HS-27A (cell line): ENCODE measurements around the gene ABCA3.
A peak's percentile ranks its signal among the peaks of the same experiment; 100 is the strongest.
"Not testable (repeated sequence)": the region's sequence is repeated elsewhere in the genome, so short reads cannot be mapped to it uniquely, and the experiment has no call there.

ENCODE experiments used
- DNase-seq: peaks from one replicate; pipeline ENCODE4 v3.0.0-alpha.2; 2012; ENCODE audit warnings: low read depth, missing footprints

Gene ABCA3

DNA sequence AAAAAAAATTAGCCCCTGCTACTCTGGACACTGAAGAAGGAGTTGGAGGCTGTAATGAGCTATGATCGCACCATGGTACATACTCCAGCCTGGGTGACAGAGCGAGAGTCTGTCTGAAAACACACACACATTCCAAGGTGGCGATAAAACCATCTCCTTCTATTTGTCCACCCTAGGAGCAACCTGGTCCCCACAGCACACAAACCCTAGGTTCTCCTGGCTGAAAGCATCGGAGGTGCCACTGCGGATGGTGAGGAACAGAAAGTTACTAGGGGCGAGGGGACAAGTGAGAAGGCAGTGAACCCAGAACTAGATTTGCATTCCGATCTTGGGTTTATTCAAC is 87.8 kb downstream of the ABCA3 start:
- no peak for DNase-seq

DNA sequence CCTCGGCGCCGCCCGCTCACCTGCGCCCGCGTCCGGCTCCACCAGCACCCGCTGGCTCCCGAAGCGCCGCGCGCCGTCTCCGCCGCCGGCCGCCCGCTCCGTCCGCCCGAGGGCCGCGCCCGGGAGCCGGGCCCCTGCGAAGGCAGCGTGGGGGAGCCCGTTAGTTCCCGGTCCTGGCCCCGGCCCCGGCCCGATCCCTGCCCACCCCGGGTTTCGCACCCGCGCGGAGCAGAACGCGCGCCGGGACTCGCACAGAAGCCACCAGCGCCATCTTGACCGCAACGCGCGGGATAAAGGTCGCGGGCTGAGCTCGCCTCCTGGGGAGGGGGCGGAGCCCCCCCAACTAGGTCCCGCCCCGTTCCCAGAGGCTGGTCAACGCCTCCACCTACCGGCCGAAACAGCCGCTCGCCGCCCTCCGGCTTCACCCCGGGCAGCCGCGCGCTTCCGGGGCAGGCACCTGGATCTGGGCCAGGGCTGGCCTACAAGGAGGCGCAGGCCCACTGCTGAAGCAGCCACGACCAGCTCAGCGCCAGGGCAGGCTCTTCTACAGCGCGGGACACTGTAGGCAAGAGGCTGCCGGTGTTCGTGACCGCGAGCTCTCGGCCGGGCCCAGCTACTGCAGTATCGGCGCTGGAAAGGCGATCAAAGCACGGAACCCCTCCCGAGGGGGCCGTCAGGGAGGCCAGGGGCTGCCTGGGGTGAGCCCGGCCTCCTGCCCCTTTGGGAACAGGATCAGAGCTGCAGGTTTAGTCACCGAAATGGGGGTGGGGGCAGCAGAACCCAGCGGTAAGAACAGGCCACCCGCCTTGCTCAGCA is 89.0 kb downstream of the ABCA3 start, which contains the start of gene ECI1:
ECI1 (minus strand) TSS at position 292 of the 816 bp plus-strand sequence; CDS start at position 271, 21 bp downstream.
- peak; percentile 84 for DNase-seq

GRCh38 chr16:2250652-2251295 is 89.8 kb downstream of the ABCA3 start:
- DNase-seq = no peak

DNA sequence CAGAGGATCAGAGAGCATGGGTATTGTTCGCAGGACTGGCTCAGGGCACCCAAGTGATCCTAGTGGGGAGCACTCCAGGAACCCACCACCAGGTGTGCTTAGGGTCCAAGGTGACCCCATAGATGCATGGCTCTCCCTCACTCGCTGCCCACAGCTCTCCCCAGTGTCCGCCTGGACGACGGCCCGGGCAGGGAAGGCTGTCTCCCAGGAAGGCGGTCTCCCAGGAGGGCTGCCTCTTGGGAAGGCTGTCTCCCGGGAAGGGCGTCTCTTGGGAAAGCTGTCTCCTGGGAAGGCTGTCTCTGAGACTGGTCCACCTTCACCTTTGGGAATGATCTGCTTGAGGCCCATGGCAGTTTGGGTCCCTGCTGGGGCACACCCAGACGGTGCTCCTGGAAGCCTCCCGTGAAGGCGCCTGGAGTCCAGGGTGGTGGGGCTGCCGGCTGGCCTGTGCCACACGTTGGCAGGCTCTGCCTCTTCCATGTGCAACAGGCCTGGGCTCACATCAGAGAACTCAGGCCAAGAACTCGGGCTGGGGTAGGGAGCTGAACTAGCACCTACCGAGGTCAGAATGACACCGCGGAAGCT is 94.1 kb downstream of the ABCA3 start:
- DNase-seq = no peak

DNA sequence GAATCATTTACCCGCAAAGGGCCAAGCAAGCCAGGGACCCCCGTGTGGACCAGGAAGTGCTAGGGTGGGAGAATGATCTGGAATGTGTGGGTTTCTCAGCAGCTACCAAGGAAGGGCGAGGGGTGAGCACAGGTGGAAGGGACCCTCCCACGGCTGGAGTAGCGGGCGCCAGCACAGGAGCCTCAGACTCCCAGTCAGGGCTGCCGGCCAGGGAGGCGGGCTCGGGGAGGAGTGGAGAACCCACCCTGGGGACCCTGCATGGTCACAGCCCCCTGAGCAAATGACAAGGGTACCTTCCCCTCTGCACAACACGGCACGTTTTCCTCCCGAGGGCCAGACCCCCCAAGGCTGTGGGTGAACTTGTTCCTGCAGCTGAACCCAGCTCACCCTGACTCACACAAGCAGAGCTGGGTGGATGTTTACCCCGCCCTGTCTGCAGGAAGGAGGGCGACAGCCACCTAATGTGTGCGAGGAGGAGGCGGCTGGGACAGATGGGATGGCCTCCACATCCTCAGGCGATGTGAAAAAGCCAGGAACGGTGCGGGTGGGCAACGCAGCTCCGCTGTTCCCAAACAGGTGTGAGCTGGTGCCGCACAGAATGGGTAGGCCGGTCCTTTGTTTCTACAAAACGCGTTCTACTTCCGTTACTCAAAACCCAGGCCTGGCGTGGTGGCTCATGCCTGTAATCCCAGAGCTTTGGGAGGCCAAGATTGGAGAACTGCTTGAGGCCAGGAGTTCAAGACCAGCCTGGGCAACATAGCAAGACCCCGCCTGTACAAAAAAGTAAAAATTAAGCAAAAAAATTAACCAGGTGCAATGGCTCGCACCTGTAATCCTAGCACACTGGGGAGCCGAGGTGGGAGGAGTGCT is 95.4 kb downstream of the ABCA3 start:
- DNase-seq = no peak

- DNase-seq = no peak
Observed at GRCh38 chr16:2244301-2244700, 96.2 kb downstream of the ABCA3 start.

GRCh38 chr16:2243781-2244180 is 96.7 kb downstream of the ABCA3 start:
- DNase-seq = no peak

GRCh38 chr16:2243031-2243528 is 97.4 kb downstream of the ABCA3 start:
- DNase-seq = no peak

DNA sequence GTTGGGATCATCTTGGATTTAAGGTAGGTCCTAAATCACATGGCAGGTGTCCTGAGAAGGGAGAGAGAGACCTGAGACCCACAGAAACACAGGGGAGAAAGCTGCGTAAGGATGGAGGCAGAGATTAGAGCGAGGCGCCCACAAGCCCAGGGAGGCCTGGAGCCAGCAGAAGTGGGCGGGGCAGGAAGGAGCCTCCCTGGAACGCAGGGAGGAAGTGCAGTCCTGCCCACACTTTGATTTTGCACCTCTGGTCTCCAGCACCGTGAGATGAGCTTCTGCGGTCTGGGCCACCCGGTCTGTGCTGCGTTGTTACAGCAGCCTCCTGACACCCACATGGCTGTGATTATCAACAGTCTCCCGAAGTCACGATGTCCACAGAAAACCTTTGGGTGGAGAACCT is 97.9 kb downstream of the ABCA3 start:
- no peak for DNase-seq

DNA sequence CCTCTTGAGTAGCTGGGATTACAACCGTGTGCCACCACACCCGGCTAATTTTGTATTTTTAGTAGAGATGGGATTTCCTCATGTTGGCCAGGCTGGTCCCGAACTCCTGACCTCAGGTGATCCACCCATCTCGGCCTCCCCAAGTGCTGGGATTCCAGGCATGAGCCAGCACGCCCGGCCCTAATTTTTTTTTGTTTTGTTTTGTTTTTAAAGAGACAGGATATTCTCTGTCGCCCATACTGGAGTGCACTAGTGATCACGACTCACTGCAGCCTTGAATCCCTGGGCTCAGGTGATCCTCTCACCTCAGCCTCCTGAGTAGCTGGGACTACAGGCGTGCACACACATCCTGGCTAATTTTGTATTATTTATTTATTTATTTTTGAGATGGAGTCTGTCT is 100.2 kb downstream of the ABCA3 start:
- not testable (repeated sequence) for DNase-seq

GRCh38 chr16:2238838-2239675 is 101.5 kb downstream of the ABCA3 start:
- DNase-seq = no peak

- DNase-seq = no peak
Observed at GRCh38 chr16:2238150-2238837, 102.2 kb downstream of the ABCA3 start.

GRCh38 chr16:2237493-2238149 is 102.9 kb downstream of the ABCA3 start:
- no peak for DNase-seq

DNA sequence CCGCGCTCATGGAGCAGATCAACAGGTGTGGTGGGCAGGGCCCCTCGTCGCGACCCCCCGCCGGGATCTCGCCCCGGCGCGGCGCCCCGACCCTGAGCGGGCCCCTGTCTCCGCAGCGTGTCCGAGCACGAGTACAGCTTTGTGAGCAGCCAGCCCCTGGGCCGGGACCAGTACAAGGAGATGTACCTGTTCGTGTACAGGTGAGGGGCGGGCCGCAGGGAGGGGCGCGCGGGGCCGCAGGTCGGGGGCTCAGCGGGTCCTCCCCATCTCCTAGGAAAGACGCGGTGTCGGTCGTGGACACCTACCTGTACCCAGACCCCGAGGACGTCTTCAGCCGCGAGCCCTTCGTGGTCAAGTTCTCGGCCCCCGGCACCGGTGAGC is 103.4 kb downstream of the ABCA3 start:
- DNase-seq = no peak

DNA sequence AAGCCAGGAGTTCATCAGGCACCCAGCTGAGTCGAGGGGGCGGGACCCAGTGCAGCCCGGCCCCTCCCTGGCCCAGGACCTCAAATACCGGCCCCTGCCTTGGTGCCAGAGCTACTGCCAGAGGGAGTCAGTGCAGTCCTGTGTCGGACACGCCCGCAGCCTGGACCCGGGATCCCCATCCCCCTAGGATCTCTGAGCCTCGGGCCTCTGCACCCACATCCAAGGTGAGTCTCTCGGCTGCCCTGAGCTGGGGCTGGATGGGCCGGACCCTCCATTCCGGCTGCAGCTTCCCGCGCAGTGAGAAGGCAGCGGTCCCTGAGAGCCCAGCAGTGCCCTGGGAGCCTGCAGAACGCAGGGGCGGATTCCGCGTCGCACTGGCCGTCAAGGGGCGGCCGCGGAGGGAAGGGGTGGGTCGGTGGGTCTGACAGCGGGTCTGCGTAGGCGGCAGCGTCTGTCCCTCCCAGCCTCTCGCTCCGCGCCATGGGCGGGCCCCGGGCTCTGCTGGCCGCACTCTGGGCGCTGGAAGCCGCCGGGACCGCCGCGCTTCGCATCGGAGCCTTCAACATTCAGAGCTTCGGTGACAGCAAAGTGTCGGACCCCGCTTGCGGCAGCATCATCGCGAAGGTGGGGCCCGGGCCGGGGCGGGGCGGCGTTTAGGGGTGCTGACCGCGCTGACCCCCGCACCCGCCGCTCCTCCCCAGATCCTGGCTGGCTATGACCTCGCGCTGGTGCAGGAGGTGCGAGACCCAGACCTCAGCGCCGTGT is 104.0 kb downstream of the ABCA3 start, which contains the start of gene DNASE1L2:
DNASE1L2 (plus strand) TSS at position 108 of the 765 bp plus-strand sequence; CDS start at position 481, 373 bp downstream.
- DNase-seq = no peak

DNA sequence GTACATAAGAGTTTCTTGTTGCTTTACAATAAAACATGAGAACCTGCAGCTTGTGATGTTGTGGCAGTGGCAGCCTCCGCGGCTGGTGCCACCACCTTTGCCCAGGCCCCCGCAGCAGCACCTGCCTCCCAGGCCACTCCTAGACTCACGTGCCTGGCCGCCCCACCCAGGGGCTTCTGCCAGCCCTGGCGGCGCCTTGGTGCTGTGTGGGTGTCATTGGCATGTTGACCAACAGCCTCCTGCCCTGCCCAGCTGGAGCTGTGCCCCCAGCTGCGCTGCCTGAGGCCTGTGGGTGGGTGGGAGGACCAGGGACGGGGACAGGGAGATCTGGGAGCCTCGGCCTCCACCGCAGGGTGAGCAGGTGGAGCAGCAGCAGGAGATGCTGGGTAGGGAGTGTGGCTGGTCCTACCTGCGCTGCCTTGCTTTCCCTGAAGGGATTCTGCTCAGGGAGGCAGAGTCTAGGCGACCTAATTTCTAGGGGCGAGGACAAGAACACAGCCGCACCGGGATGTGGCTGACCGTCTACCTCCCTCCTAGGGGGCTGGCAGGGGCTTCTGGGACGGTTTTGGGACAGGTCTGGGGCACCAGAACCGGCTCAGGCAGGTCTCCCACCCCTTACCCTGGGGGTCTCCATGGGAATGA is 104.7 kb downstream of the ABCA3 start:
- no peak for DNase-seq

DNA sequence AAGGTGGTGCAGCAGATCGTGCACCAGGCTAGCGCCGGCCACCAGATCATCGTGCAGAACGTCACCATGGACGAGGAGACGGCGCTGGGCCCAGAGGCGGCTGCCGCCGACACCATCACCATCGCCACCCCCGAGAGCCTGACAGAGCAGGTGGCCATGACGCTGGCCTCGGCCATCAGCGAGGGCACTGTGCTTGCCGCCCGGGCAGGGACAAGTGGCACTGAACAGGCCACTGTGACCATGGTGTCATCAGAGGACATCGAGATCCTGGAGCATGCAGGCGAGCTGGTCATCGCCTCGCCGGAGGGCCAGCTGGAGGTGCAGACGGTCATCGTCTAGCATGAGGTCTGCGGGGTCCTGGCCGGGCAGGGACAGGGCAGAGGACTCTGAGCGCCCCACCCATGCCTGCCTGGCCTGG is 105.3 kb downstream of the ABCA3 start:
- no peak for DNase-seq

- no peak for DNase-seq
Observed at GRCh38 chr16:2234813-2235170, 105.7 kb downstream of the ABCA3 start.
